NOMO-1 (cell line): ENCODE measurements around the gene NR6A1.

Experiments
- DNase-seq, 2 experiments: peaks; one replicate each; lab custom pipeline; 2025; ENCODE audit not compliant: unreplicated experiment in 2 of 2; lab: John Stamatoyannopoulos, UW

Gene NR6A1

GRCh38 chr9:124733964-124734740 is 37.0 kb downstream of the NR6A1 start:
- no peak for DNase-seq

DNA sequence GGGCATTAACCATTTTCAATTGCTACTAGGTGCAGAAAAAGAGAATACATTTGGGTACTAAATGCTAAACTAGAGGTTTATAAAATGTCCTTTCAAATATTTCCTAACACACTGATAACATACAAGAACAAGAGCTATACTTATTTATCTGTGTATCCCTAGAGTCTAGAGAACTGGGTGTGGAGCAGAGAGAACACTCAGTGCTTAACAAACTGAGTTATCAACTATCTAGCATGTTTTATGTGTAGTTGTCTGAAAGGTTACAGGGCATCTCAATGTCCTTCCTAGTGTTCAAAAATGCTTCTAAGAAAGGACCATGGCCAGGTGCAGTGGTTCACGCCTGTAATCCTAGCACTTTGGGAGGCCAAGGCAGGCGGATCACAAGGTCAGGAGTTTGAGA is 40.3 kb downstream of the NR6A1 start:
- DNase-seq, result no peak

DNA sequence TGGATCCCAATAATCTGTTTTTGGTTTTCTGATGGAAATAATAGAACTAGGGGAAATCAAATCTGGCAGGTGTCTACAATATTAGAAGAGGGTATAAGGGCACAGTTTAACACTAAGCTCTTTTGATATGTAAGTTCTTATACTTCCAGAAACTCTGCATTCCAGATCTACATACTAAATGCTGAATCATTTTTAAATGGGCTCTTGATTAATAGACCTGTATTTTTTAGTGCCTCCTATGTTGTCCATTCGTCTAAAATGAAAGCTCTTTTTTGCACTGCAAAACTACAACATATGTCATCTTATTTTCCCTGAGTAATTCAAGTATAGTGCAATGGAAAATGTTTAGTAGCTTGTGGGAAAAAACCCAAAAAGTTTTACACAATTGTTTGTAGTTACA is 44.2 kb downstream of the NR6A1 start:
- DNase-seq, result no peak

DNA sequence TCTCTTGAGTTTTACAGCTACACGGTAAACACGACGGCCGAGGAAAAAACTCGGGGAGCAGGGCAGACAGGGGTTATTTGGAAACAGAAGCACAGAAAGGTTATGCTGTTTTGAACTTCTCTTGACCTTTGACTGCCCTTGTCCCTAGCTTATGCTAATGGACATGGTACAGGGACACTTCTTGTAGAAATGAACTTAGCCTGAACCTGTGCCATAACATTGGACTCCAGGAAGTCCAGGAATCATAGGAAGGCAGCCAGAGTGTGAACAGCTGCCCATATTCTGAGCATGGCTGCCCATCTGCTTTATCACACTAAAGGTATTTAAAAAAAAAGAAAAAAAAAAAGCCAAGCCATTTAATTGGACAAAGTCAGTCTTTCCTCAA is 46.1 kb downstream of the NR6A1 start:
- DNase-seq, result no peak

GRCh38 chr9:124724415-124725067 is 46.6 kb downstream of the NR6A1 start:
- no peak for DNase-seq

DNA sequence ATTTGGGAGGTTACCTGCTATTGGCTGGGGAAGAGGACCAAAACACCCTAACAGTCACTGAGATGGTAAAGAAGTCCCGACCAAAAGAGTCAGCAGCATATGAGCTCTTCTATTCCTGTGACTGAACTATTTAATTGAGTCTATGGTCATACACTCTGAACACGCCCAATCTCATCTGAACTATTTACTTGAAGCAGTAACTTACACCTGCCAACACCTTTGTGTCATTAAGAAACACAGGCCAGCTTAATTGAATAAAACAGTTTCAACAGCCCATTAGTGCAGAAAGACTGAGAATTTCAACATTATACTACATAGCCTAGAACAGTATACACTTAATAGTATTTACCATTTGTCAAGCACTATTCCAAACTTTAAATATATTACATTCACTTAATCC is 47.8 kb downstream of the NR6A1 start:
- no peak for DNase-seq

- DNase-seq, result no peak
Observed at GRCh38 chr9:124721109-124721906, 49.8 kb downstream of the NR6A1 start.

DNA sequence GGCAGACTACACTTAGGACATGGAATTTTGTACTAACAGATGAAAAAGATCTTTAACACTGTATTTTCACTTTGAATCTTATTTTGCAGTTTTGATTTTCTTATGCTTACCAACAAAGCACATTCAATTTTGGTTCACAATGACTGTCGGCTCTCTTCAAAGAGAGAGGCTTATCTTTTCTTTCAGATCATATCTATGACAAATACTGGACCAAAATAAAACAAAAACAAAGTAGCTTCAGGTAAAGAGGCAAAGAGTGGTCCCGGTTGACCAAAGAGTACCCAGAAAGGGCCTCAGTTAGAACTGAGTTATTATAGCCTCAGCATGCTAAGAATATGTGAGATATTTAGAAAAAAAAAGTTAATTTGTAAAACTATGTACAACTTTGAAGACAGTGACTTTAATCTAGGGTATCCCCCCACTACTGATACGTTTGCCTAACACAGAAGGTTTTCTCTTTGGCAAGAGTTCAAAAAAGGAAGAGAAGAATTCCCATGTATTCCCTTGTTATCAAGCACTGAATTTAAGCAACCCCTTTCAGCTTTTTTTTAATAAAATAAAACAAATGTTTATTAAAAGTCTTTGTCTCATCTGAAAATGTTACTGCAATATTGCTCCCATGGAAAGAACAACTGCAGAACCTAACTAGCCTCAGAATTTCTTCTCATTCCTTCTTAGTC is 50.5 kb downstream of the NR6A1 start:
- no peak for DNase-seq

DNA sequence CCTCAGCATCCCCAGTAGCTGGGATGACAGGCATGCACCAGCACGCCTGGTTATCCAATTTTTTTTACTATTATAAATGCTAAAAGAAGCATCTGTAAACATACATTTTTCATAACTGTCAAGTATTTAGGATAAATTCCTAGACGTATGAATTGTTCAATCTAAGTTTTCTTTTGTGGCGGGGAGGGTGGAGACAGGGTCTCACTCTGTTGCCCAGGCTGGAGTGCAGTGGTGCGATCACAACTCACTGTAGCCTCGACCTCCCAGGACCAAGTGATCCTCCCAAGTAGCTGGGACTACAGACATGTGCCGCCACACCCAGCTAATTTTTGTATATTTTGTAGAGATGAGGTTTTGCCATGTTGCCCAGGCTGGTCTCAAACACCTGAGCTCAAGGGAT is 52.2 kb downstream of the NR6A1 start:
- DNase-seq, result no peak

DNA sequence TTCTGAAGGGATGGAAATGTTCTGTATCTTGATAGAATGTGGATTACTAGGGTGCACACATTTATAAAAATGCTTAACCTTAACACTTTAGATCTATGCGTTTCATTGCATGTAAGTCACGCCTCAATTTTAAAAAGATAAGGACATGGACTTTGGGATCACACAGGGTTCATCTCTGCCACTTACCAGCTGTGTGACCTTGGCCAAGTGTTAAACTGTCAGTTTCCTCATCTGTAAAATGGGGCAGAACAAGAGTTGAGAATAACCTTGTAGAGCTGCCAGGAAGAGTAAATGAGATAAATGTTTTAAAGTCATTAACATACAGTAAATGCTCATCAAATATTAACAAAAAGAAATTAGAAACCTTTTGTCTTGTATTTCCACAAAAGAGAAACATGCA is 53.5 kb downstream of the NR6A1 start:
- DNase-seq, result no peak

GRCh38 chr9:124716808-124717207 is 54.3 kb downstream of the NR6A1 start:
- no peak for DNase-seq

DNA sequence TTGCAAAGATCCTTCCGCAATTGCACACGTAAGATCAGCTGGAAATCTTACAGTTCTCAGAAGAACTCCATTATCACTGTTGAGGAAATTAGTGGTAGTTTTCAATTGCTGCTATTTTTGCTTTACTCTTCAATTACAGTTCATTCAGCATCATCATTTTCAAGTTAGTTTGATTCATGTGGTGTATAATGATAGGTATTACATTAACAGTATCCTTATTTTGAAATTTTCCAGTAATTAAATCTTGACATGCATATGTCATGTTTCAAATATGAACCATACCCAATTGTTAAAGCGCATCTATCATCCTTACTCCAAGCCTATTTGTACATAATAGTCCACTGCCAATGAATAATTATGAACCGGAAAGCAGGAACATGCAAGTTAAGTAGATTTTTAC is 60.3 kb downstream of the NR6A1 start:
- no peak for DNase-seq

DNA sequence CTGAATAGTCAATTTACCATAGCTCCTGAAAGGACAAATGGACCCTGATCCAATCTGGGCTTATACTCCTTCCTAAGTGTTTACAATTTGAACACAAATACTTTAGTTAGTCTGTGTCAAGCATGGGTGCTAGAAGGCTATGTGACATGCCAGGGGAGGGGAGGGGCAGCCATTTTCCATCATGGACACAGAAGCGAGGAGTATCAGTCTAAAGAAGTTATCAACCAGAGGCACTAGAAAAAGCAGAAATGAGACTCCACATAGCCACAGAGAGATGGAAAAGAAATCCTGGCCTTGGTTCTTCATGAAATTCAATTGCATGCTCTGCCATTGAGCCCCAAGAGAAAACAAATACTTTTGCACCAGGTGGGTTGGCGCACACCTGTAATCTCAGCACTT is 61.8 kb downstream of the NR6A1 start:
- peak in 1 of 2 experiments; percentile 22 for DNase-seq

GRCh38 chr9:124708633-124709291 is 62.3 kb downstream of the NR6A1 start:
- no peak for DNase-seq

- DNase-seq, result no peak
Observed at GRCh38 chr9:124708074-124708473, 63.0 kb downstream of the NR6A1 start.

DNA sequence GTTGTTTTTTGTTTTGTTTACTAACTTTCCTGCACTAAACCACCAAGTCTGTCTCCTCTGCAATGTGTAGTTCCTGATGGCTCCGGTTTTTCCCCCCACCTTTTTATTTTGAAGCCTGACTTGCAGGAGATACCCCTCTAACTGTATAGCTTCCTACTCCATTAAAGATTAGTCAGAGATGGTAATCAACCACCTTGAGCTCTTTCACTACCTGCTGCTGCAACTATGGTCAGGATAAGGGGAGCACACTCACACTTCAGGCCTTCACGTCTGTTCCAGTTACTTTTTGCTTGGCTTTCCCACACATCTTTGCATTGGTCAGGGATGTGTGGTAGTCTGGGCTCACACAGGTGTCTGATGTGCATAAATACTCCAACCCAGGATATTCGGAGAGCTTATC is 63.4 kb downstream of the NR6A1 start:
- no peak for DNase-seq

- no peak for DNase-seq
Observed at GRCh38 chr9:124706685-124707084, 64.4 kb downstream of the NR6A1 start.

GRCh38 chr9:124699575-124699974 is 71.5 kb downstream of the NR6A1 start:
- no peak for DNase-seq

DNA sequence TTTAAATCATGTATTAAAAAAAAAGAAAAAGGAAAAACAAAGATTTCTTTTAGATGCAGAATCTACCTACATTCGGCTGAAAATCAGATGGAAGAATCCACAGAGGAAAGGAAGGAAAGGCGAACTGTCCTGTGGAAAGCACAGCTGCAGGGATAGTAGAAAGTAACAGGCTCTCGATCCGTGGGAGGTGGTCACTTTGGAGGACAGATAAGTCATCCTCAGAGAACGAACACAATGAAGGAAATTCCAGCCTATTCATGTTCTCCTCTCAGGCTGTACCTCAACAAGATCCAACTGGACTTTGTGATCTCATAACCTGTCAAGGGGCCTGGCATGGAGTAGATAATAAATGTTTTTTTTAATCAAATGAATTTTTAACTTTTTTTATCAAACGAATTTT is 72.8 kb downstream of the NR6A1 start:
- no peak for DNase-seq

DNA sequence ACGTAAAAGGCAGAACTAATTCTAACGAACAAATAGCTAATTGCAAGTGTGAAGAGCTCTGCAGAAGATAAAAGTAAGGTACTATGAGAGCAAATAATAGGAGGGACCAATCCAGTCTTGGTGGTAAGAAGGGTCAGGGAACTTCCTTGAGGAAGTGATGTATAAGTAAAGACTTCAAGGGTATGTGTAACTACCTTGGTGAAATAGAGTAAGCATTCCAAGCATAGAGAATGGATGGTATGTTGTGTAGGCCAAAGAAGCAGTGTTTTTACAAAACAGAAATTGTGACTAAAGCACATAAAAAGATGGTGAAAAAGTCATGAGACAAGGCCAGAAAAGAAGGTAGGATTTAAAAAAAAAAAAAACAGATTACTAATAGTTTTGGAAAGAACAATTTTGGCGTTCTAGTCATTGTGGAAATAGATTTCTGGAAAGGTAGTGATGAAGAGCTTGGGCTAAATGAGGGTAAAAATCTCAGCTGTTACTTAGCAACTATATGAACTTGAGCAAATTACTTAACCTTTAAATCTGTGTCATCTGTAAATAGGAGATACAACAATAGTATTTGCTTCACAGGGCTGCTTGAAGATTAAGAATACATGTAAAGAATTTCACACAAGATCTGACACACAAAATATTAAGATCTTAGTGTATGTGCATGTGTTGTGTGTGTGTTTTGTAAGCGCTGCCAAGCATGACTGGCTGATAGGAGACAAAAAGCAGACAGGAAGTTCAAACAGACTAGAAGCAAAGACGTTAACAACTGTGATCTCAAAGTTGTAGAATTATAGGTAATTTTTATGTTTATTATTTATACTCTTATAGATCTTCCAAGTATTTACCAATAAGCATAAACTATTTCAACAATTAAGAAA is 73.5 kb downstream of the NR6A1 start:
- DNase-seq, result no peak
